PC-9 (cell line): ENCODE results near the gene WDR33. TPM values are rescaled to one million over a fixed set of nuclear protein-coding genes. Genes with fewer than 3 reads are reported as not detected.

Experiments
- BruUV-seq: library from RNA; stranded (reverse); fragments of 400-500 nt; replicated peaks from 2 replicates; lab custom pipeline; 2021; lab: Mats Ljungman, UMichigan
- CTCF ChIA-PET: fragments of 300-600 bp; sonication (Branson Sonifier 250); formaldehyde crosslinking; loops from one replicate; lab custom pipeline; 2022; ENCODE audit warnings: antibody characterized with exemption; lab: Charles Lee
- POLR2A ChIA-PET: fragments of 300-600 bp; sonication (Branson Sonifier 250); formaldehyde crosslinking; loops from one replicate; lab custom pipeline; 2022; ENCODE audit warnings: antibody characterized with exemption; ENCODE audit not compliant: unreplicated experiment; lab: Charles Lee
- DNase-seq, 2 experiments: peaks; one replicate each; pipeline versions ENCODE4 v3.0.0 to v3.0.0-alpha.2; 2015 to 2022; ENCODE audit warnings: mixed read lengths in 1 of 2
- H2AFZ ChIP-seq: fragments of 200-600 bp; sonication (generic); 2 replicates; pipeline ENCODE4 v1.8.1; 2017; ENCODE audit warnings: antibody characterized with exemption
- H3F3A ChIP-seq: fragments of 200-600 bp; sonication (generic); 2 replicates; pipeline ENCODE4 v1.8.1; 2017; ENCODE audit warnings: antibody characterized with exemption, mild to moderate bottlenecking, low read depth; ENCODE audit not compliant: insufficient read depth
- H3K27ac ChIP-seq: fragments of 200-600 bp; sonication (generic); 2 replicates; pipeline ENCODE4 v1.6.1; 2016; ENCODE audit warnings: mixed run types
- H3K27me3 ChIP-seq: fragments of 200-600 bp; sonication (generic); 2 replicates; pipeline ENCODE4 v1.6.1; 2016; ENCODE audit warnings: low read depth, mixed run types; ENCODE audit not compliant: insufficient read depth
- H3K36me3 ChIP-seq: fragments of 200-600 bp; sonication (generic); 2 replicates; pipeline ENCODE4 v1.6.1; 2016; ENCODE audit warnings: low read depth, mixed run types
- H3K4me1 ChIP-seq: fragments of 200-600 bp; sonication (generic); replicated peaks from 2 replicates; pipeline ENCODE4 v1.6.1; 2016; ENCODE audit warnings: mixed run types; ENCODE audit not compliant: insufficient read depth
- H3K4me2 ChIP-seq: fragments of 200-600 bp; sonication (generic); 2 replicates; pipeline ENCODE4 v1.6.1; 2017; ENCODE audit warnings: mixed run types
- H3K4me3 ChIP-seq: fragments of 200-600 bp; sonication (generic); 2 replicates; pipeline ENCODE4 v1.6.1; 2016; ENCODE audit warnings: mixed run types
- H3K79me2 ChIP-seq: fragments of 200-600 bp; sonication (generic); 2 replicates; pipeline ENCODE4 v1.6.1; 2017; ENCODE audit warnings: low read depth, mixed run types
- H3K9me2 ChIP-seq: fragments of 200-600 bp; sonication (generic); 2 replicates; pipeline ENCODE4 v1.8.1; 2017; ENCODE audit warnings: mild to moderate bottlenecking; ENCODE audit not compliant: insufficient read depth
- H3K9me3 ChIP-seq: fragments of 200-600 bp; sonication (generic); 2 replicates; pipeline ENCODE4 v1.8.1; 2016; ENCODE audit warnings: low read depth; ENCODE audit not compliant: insufficient read depth
- H4K20me1 ChIP-seq: fragments of 200-600 bp; sonication (generic); 2 replicates; pipeline ENCODE4 v1.8.1; 2017; ENCODE audit not compliant: insufficient read depth
- CTCF ChIP-seq: fragments of 200-600 bp; sonication (generic); conservative IDR thresholded peaks from 2 replicates; pipeline ENCODE4 v1.6.1; 2017; ENCODE audit warnings: mixed run types, antibody characterized with exemption, mild to moderate bottlenecking, moderate library complexity
- EZH2 ChIP-seq: fragments of 200-600 bp; sonication (generic); IDR thresholded peaks from 2 replicates; pipeline ENCODE4 v1.8.0; 2017; ENCODE audit warnings: antibody characterized with exemption, low read depth
- intact Hi-C: fragments of 100-400 bp; cut with micrococcal nuclease; formaldehyde crosslinking; loops from one replicate; pipeline ENCODE4 v1.10.0; 2022; ENCODE audit not compliant: unreplicated experiment
- total RNA-seq: library from RNA; stranded (reverse); gene quantifications from 2 replicates; pipeline ENCODE4 v1.2.3, GENCODE V29; 2021

Gene WDR33
- total RNA-seq, 1 experiment from 2014 or later, result 59.3 TPM

GRCh38 chr2:127661072-127661649, 149.8 kb downstream of the WDR33 start:
- H3K4me1 ChIP-seq, result no peaks in the 10 kb centered on the region
- no peak overlapping the region for H2AFZ ChIP-seq
- no peak overlapping the region for H3K4me2 ChIP-seq
- TF ChIP-seq EZH2, result no peak
- no peak for TF ChIP-seq CTCF
- peaks cover 5% of the 10 kb centered on the region; the same call in 1 of the 2 replicates for H3K9me3 ChIP-seq
- H4K20me1 ChIP-seq, result no peaks in the 10 kb centered on the region
- no peak overlapping the region for H3K4me3 ChIP-seq
- H3F3A ChIP-seq, result no peaks in the 10 kb centered on the region
- H3K79me2 ChIP-seq, result no peaks in the 10 kb centered on the region
- ChIA-PET POLR2A (no interaction called here), CTCF (no interaction called here)
- no TSS peak for BruUV-seq
- no peak for DNase-seq
- no peak overlapping the region for H3K27ac ChIP-seq
- intact Hi-C loops, result no loop called here
- no peaks in the 10 kb centered on the region for H3K9me2 ChIP-seq
- H3K27me3 ChIP-seq, result peaks cover 19% of the 10 kb centered on the region
- no peaks in the 10 kb centered on the region for H3K36me3 ChIP-seq

GRCh38 chr2:127660291-127660578, 150.7 kb downstream of the WDR33 start:
- TF ChIP-seq CTCF (no peak), EZH2 (no peak)
- Histone ChIP-seq H3K4me1 (no peaks in the 10 kb centered on the region), H3K79me2 (no peaks in the 10 kb centered on the region), H3K4me2 (no peak overlapping the region), H3K9me2 (no peaks in the 10 kb centered on the region), H3K27ac (no peak overlapping the region), H3K9me3 (peaks cover 5% of the 10 kb centered on the region; the same call in 1 of the 2 replicates), H3F3A (no peaks in the 10 kb centered on the region), H3K36me3 (no peaks in the 10 kb centered on the region), H3K27me3 (peaks cover 10% of the 10 kb centered on the region; the same call in 1 of the 2 replicates), H3K4me3 (no peak overlapping the region), H2AFZ (no peak overlapping the region), H4K20me1 (no peaks in the 10 kb centered on the region)
- intact Hi-C loops, result no loop called here
- no TSS peak for BruUV-seq
- CTCF ChIA-PET, result no interaction called here
- POLR2A ChIA-PET, result interaction anchor here (0.6 kb wide), 1 partner anchor 69 kb away, joined by 4 read pairs; no protein-coding TSS in a partner anchor
- no peak for DNase-seq

GRCh38 chr2:127659408-127660290, 151.3 kb downstream of the WDR33 start:
- ChIA-PET POLR2A (interaction anchor here (0.6 kb wide), 1 partner anchor 68 kb away, joined by 4 read pairs; no protein-coding TSS in a partner anchor), CTCF (no interaction called here)
- Histone ChIP-seq H3K4me3 (no peak overlapping the region), H3K36me3 (no peaks in the 10 kb centered on the region), H3K27me3 (peaks cover 4% of the 10 kb centered on the region; the same call in 1 of the 2 replicates), H4K20me1 (no peaks in the 10 kb centered on the region), H3K9me2 (no peaks in the 10 kb centered on the region), H3K4me2 (no peak overlapping the region), H3K9me3 (peaks cover 5% of the 10 kb centered on the region; the same call in 1 of the 2 replicates), H3F3A (no peaks in the 10 kb centered on the region), H3K79me2 (no peaks in the 10 kb centered on the region), H3K27ac (no peak overlapping the region), H3K4me1 (no peaks in the 10 kb centered on the region), H2AFZ (no peak overlapping the region)
- no peak for DNase-seq
- TF ChIP-seq EZH2 (no peak), CTCF (no peak)
- no TSS peak for BruUV-seq
- intact Hi-C loops, result no loop called here
